ENCODE results near the gene F2RL3. TPM values are rescaled to one million over a fixed set of nuclear protein-coding genes. Genes with fewer than 3 reads are reported as not detected.

F2RL3 gene
- total and polyA plus RNA-seq, 2 of the 8 experiments (the other 6 are each of a cell fraction or from before 2014, with no cell fraction given): not detected

DNA sequence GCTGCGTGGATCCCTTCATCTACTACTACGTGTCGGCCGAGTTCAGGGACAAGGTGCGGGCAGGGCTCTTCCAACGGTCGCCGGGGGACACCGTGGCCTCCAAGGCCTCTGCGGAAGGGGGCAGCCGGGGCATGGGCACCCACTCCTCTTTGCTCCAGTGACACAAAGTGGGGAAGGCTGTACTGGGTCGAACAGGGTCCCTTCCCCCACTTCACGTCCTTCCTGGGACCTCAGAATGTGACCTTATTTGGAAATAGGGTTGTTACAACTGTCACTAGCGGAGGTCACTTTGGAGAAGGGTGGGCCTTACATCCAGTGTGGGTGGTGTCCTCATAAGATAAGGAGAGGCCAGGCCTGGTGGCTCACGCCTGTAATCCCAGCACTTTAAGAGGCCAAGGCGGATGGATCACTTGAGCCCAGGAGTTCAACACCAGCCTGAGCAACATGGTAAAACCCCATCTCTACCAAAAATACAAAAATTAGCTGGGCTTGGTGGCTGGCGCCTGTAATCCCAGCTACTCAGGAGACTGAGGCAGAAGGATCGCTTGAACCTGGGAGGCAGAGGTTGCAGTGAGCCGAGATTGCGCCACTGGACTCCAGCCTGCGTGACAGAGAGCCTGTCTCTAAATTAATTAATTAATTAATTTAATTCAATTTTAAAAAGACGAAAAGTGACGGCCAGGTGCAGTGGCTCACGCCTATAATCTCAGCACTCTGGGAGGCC, 1.8 kb downstream of the F2RL3 start:
- Histone ChIP-seq H3K4me1 (replicated peaks in 1 of 4; ENCODE audit: control insufficient read depth in 3 of 4, insufficient read depth in 4 of 4, low read length in 3 of 4) (no peaks in the 10 kb centered on the region; a peak in 2 of 7 replicates), H2AK5ac (ENCODE audit: low read depth, low read length) (no peak overlapping the region), H2BK20ac (ENCODE audit: low read length) (no peak overlapping the region), H4K91ac (replicated peaks; ENCODE audit: insufficient read length, low read length) (no peak overlapping the region), H4K5ac (ENCODE audit: insufficient read length, low read depth, low read length) (no peak overlapping the region), H2BK15ac (ENCODE audit: low read length) (no peak overlapping the region), H3K27me3 (replicated peaks in 1 of 4; ENCODE audit: control insufficient read depth in 3 of 4, extremely low read depth in 1 of 4, insufficient read depth in 3 of 4, low read length in 3 of 4) (no peaks in the 10 kb centered on the region; a peak in 1 of 7 replicates), H3K4me3 (ENCODE audit: extremely low read depth in 1 of 4, insufficient read depth in 2 of 4, low read depth in 3 of 4, low read length in 4 of 4) (no peak overlapping the region), H3K9ac (replicated peaks in 1 of 4; ENCODE audit: extremely low read depth in 1 of 4, low read depth in 3 of 4, low read length in 3 of 4) (no peak overlapping the region; a peak in 1 of 7 replicates), H2BK5ac (ENCODE audit: low read depth, low read length) (no peak overlapping the region), H2BK120ac (replicated peaks; ENCODE audit: low read depth, low read length) (no peak overlapping the region), H3K79me2 (ENCODE audit: control insufficient read depth in 1 of 2, insufficient read depth in 2 of 2, low read length in 2 of 2) (no peaks in the 10 kb centered on the region), H3K4ac (replicated peaks; ENCODE audit: insufficient read length, low read depth, low read length) (no peak overlapping the region), H3K27ac (ENCODE audit: low read depth, low read length) (no peak overlapping the region), H3K56ac (replicated peaks; ENCODE audit: insufficient read length, low read depth, low read length) (no peak overlapping the region), H4K20me1 (replicated peaks in 1 of 2; ENCODE audit: control insufficient read depth in 1 of 2, insufficient read depth in 2 of 2, low read length in 2 of 2) (no peaks in the 10 kb centered on the region), H3K36me3 (ENCODE audit: control insufficient read depth in 2 of 4, insufficient read depth in 4 of 4, low read length in 3 of 4) (no peaks in the 10 kb centered on the region), H2AFZ (ENCODE audit: low read length) (no peak overlapping the region), H3K23ac (ENCODE audit: insufficient read length) (no peak overlapping the region), H3K18ac (ENCODE audit: extremely low read depth, low read length) (no peak overlapping the region), H3K4me2 (ENCODE audit: insufficient read depth in 1 of 2, low read depth in 2 of 2, low read length in 2 of 2) (no peak overlapping the region), H3K23me2 (ENCODE audit: low read depth, low read length) (no peaks in the 10 kb centered on the region), H3K9me3 (ENCODE audit: insufficient read depth in 2 of 2, low read depth in 1 of 2, low read length in 1 of 2) (no peaks in the 10 kb centered on the region), H2BK12ac (ENCODE audit: low read depth, low read length) (no peak overlapping the region), H4K8ac (ENCODE audit: extremely low read depth, insufficient read depth, low read length) (peak overlapping the region; percentile 31; the same call in 1 of the 2 replicates), H3K79me1 (ENCODE audit: low read depth, low read length) (no peaks in the 10 kb centered on the region), H3K14ac (ENCODE audit: insufficient read length) (no peak overlapping the region)
- TF ChIP-seq ZNF274 (IDR thresholded peaks at IDR 0.05; ENCODE audit: borderline replicate concordance, extremely low read depth, low read length): no peak
- no peak for TF ChIP-seq CEBPB (IDR thresholded peaks at IDR 0.05; ENCODE audit: low read depth, low read length)
- TF ChIP-seq PHF8 (conservative IDR thresholded peaks at IDR 0.05; ENCODE audit: low read depth, low read length): no peak
- TF ChIP-seq SIRT6 (IDR thresholded peaks at IDR 0.05; ENCODE audit: low read length): no peak
- no peak for TF ChIP-seq USF2 (IDR thresholded peaks at IDR 0.05; ENCODE audit: low read length)
- no peak for TF ChIP-seq SP2 (IDR thresholded peaks at IDR 0.05; ENCODE audit: low read length)
- TF ChIP-seq SRF (IDR thresholded peaks at IDR 0.05; ENCODE audit: low read depth, low read length): peak; percentile 45; the same call in 1 of the 2 replicates
- TF ChIP-seq KDM4A (IDR thresholded peaks at IDR 0.05; ENCODE audit: low read depth, low read length, severe bottlenecking): no peak
- ChIA-PET POLR2A (ENCODE audit: partially characterized antibody) (no interaction called here), CTCF (ENCODE audit: partially characterized antibody) (interaction anchor here (1.6 kb wide), 1 partner anchor 61 kb away, joined by 3 read pairs; no protein-coding TSS in a partner anchor)
- no peak for DNase-seq (ENCODE audit: low read depth in 1 of 2, low spot score in 2 of 2)
- WGBS, 2 experiments (ENCODE audit: extremely low coverage in 1 of 2, insufficient coverage in 1 of 2, insufficient read length in 1 of 2, insufficient replicate concordance in 2 of 2, low coverage in 1 of 2, low lambda C conversion rate in 2 of 2, missing lambda C conversion rate in 1 of 2): 82% methylated on average over 23 of the region's 24 CpGs; no CpG with 5 or more reads in 1 of the 2 experiments
- no peak for FAIRE-seq

Measured in H1 (cell line).